Ovary (tissue), 3 donors: ENCODE measurements around the gene FAN1.

ENCODE experiments used
- CTCF ChIP-seq, 3 donors: fragments of 450-650 bp in 2 of 3; fragments of 200-600 bp in 1 of 3; IDR thresholded peaks; one replicate each; pipeline versions ENCODE4 v1.5.1 to v1.8.0; 2016 to 2022; ENCODE audit warnings: antibody characterized with exemption in 3 of 3, mild to moderate bottlenecking in 1 of 3
- POLR2A ChIP-seq: fragments of 450-650 bp; IDR thresholded peaks from one replicate; pipeline ENCODE4 v1.6.1; 2017; ENCODE audit warnings: antibody characterized with exemption, mild to moderate bottlenecking, moderate library complexity
- donor health status: DM: no; HTN: no; CAD: no.

- TF ChIP-seq CTCF (IDR thresholded peaks at IDR 0.05) (no peak), POLR2A (no peak)
Measured at GRCh38 chr15:30963681-30964080, 60.0 kb downstream of the FAN1 start.
